Pons (tissue), 1 donor: Measurements from ENCODE around the gene CTCF.

Experiments
- DNase-seq: peaks from one replicate; pipeline ENCODE4 v3.0.0-alpha.2; 2016; ENCODE audit warnings: low spot score

The CTCF gene

DNA sequence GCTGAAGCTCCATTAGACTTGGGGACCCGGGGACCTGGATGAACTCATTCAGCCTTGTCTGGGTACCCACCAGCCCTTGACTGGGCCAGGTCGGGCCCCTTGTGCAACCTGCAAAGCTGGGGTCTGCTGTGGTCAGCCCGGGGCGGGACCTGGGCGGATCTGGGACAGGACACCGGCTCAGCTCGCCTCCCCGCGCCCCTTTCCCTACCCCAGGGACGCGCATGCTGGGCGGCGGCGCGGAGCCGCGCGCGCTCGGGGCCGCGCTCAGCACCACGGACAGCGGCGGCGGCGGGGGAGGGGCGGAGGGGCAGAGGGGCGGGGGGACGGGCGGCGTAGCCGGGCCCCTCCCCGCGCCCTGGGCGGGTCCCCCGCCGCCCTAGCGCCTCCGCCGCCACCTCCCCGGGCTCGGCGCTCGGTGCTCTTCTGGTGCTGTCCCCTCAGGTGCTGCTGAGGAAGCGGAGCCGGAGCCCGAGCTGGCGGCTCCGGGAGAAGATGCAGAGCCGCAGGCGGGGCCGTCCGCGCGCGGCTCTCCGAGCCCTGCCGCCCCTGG lies 90.3 kb downstream of the CTCF start:
- no peak for DNase-seq

DNA sequence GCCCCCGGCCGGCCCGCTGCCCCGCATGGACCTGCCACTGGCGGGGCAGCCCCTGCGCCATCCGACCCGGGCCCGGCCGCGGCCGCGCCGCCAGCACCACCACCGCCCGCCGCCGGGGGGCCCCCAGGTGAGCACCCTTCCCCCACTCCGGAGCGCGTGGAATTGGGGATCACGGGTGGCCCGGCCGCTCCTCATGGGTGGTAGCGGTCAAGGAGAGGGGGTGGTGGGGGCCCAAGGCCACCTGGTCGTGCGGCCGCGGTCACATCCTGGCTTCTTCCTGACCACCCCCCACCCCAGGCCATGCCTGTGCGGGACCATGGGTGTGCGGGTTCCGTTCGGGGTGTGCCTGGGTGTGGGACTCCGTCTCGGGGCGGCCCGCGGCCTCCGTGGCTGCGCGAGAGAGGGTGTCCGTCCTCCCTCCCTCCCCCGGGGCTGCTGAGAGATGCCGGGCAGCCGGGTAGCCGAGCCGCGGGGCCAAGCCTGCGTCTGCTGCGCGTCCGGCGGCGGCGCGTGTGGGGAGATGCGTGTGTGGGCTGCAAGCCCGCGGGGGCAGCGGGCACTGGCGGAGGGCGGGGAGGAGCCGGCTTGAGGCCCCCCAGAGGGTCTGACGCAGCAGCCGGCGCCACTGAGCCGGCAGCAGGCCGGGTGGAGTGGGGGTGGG lies 90.9 kb downstream of the CTCF start:
- DNase-seq: no peak

DNA sequence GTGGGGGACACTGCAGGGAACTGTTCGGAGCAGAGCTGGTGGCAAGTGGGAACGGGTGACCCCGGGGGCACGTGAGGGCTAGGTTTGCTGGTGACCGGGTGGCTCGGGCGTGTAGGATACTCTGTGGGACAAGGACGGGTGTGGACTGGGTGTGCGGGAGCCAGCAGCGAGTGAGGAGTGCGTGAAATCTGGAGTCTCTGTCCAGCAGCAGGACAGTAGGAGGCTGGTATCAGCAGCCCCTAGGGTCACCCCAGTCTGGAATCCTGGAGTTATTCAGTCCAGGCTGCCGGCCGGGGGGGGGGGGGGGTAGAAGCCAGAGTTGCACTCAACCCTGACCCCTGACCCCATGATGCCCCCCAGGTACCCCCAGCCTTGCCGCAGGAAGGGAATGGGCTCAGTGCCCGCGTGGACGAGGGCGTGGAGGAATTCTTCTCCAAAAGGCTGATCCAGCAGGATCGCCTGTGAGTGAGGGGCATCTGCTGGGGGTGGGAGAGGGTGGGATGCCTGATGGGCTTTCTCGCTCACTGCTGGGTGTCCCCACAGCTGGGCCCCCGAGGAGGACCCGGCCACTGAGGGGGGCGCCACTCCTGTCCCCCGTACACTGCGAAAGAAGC lies 91.6 kb downstream of the CTCF start:
- no peak for DNase-seq

DNA sequence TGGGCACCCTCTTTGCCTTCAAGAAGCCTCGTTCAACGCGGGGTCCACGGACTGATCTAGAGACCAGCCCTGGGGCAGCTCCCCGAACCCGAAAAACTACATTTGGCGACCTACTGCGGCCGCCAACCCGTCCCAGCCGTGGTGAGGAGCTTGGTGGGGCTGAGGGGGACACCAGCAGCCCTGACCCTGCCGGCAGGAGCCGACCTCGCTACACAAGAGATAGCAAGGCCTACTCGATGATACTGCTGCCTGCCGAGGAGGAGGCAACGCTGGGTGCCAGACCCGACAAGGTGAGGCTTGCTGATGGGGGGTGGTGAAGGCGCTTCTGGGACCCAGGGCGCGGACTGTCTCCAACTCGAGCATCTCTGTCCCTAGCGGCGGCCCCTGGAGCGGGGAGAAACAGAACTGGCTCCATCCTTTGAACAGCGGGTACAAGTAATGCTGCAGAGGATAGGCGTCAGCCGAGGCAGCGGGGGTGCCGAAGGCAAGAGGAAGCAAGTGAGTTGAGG lies 92.1 kb downstream of the CTCF start:
- DNase-seq: no peak

DNA sequence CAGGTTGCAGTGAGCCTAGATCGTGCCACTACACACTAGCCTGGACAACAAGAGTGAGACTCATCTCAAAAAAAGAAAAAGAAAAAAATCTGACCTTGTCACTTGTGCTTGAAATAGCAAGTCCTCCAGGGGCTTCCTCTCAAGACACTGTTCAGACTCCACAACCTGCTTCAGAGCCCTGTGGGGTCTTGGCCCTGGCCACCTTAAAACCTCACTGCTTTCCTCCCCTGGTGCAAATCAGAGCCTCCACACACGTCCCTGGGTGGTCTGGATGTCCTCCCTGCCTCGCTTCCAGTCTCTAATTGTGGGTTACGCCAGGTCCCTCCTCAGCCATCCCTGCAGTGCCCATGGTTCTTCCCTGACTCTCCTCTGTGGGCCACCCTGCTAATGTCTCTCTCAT lies 93.0 kb downstream of the CTCF start:
- DNase-seq: no peak

DNA sequence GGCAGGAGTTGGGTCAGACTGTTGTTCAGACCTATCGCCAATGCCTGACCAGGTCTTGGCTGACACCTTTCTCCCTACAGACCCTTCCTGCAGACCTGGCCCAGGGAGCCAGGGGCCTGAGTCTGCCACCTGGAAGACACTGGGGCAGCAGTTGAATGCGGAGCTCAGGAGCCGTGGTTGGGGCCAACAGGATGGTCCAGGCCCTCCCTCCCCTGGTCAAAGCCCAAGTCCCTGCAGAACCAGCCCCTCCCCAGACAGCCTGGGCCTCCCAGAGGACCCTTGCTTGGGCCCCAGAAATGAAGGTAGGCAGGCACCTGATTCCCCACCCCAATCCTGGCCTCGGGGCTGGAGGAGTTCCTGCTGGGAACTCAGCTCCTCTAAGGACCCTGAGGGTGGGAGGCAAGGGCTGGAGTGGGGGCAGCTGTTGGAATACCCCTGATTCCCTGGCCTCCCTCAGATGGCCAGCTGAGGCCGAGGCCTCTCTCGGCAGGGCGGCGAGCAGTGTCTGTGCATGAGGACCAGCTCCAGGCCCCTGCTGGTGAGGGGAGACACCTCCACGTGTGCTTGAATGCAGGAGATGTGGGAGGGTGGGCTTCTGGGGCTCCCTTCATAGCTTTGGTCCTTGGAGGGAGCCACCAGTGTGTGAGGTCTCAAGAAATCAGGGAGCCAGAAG lies 94.2 kb downstream of the CTCF start:
- no peak for DNase-seq

DNA sequence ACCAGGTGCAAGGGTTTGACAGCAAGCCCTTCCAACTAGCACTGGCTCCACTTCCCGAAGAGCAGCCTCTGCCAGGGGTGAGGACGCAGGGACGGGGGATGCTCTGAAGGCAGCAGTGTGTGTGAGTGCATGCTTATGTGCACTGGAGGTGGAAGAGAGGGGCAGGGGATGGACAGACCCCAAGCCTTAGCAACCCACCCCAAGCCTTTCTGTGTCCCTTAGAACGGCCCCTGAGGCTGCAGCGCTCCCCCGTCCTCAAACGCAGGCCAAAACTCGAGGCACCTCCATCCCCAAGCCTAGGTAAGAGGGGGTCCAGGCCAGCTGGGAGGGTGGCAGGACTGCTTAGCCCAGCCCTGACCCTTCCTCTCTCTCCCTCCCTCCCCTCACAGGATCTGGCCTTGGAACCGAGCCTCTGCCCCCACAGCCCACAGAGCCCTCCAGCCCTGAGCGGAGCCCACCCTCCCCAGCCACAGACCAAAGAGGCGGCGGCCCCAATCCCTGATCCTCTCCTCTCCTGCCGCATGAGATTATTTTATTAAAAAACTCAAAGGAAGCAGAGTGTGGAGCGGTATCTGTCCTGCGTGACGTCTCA lies 94.8 kb downstream of the CTCF start:
- no peak for DNase-seq

DNA sequence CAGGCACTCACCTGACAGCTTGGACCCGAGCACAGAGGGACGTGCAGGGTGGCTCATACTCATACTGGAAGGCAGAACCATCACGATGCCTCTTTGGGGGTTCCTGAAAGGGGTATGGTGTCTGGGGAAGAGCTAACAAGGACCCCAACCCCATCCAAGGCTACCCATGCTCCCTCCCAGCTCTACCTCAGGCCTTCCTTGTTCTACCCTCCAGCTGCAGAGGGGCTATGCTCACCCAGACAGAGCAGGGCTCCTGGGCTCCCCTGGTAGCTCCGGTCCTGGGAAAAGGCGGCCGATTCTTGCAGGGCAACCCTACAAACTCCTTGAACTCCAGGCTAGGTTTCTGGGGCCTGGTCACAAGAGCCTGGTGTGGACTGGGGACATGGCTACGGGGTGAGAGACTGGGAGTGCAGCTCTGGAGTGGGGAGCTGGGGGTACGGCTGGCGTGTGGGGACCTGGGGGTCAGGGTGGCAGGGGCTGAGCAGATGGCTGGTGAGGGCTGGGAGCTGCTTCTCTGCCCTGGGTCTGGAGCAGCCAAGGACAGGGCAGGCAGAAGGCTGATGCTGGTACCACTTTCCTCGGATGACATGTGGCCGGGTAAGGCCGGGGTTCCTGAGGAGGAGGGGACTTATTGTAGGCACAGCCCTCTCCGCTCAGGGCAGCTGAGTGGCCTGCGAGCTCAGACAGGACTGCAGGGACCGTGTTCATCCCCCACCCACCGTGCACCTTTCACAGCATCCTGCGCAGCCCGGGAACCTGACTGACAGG lies 95.6 kb downstream of the CTCF start:
- DNase-seq: no peak

DNA sequence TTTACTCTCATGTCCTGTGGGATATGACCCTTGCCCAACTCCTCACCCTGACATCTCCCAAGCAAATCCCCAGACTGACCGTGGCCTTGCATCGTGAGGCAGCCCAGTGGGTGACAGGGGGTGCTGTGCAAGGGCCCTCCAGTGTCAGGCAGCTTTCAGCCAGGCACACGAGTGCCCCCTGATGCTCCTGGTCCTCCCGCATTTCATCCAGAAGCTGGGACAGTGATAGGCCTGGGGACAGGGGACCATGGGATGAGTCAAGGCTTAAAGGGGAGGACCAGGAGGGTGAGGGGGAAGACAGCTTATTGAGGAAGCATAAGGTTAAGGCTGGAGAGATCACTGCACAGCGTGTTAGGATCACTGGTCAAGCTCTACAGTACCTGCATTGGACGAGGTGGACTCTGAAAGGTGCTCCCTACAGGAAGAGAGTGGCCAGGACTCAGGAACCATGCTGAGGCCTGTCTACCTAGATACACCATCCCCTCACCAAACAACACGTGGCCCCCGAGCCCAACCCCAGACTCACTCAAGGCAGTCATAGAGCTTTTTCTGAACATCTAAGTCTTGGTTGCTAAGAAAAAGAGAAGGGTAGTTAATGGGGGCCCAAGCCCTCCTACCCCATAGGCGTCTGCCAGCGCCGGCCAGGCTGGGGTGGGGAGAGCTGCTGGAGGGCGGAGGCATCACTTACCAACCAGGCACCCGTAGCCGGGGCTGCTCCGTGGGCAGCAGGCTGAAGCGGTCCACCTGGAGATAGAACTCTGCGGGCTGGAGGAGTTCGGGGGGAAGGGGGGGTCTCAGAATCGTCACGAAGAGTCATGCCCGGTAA lies 96.7 kb downstream of the CTCF start:
- DNase-seq: no peak

DNA sequence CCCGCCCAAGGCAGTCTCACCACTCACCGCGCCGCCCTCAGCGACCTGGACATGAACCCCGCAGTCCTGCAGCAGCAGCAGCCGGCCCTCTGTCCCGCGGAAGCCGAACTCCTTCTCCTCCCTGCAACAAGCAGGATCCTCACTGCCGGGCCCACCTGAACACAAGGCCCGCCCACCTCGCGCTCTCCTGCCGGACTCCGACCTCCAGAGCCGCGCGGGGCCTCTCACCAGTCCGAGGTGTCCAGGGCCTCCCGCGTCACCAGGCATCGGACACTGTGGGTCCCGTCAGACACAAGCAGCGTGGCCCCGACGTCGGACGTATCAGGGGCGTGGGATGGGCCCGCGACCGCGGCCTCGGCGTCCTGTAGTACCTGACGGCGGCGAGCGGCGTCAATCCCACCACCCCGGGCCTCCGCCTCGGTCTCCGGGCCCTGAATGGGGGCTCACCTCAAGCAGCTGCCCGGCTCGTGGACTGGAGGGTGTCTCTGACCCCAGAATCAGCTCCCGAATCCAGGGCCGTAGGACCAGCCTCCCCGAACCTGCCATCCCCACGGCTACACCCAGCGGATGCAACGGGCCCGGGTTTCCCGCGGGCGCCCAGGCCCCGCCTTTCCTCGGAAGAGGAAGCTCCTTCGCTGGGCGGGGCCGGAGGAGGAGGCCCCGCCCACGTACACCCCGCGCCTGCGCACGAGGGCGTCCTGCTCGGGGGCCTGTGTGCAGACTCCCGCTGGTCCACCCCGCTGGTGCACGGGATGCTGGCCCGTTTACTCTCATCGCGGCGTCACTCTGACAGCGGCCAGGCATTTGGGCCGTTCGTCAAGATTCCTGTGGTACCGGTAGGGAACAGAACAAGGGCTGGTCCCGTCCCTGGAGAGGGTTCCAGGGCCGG lies 97.6 kb downstream of the CTCF start, which contains the start of gene ACD:
ACD (minus strand) TSS at position 586 of the 889 bp plus-strand sequence; CDS start at position 546, 40 bp downstream.
- peak; percentile 96 for DNase-seq

DNA sequence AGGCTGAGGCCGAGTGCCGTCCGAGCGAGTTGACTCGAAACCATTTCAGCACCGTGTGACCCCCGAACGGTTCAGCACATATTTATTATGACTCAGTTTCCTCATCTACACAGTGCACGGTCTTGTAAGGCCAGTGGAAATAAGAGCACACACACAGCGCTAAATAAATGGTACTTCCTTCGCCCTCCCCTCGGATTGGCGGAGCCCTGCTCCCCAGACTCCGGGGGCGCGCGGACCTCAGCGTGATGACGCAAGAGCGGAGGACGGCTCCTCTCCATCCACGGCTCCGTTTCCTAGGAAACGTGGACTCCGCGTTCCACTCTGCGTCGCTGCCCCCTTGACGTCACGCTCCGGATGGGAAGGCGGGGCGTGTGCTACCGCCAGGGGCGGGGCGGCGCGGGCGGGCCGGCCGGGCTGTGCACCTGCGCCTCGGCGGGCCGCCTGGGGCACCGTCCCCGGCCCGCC lies 98.3 kb downstream of the CTCF start, which contains the start of gene PARD6A:
PARD6A (plus strand) TSS at position 397 of the 465 bp plus-strand sequence. CDS start 79 bp downstream, outside the sequence.
- DNase-seq: peak; percentile 96

DNA sequence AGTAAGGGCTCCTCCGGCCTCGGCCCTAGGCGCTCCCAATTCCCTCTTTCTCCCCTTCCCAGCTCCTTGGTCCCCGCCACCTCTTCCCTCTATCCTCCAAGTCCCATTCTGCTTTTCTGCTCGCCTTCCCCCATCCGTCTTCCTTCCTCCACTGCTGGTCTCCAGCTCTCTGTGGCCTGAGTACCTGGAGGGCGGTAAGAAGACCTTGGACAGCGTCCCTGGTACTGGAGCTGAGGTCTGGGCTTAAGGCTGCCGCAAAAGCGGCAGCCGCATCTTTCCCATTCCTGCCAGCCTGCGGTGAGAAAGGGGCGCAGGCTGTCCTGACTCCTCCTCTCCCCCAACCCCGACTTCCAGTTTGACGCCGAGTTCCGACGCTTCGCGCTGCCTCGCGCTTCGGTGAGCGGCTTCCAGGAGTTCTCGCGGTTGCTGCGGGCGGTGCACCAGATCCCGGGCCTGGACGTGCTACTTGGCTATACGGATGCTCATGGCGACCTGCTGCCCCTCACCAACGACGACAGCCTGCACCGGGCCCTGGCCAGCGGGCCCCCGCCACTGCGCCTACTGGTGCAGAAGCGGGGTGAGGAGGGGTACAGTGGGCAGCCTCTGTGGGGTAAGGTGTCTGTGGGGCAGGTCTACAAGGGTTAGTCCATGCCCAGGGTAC lies 98.9 kb downstream of the CTCF start:
- peak; percentile 34 for DNase-seq

DNA sequence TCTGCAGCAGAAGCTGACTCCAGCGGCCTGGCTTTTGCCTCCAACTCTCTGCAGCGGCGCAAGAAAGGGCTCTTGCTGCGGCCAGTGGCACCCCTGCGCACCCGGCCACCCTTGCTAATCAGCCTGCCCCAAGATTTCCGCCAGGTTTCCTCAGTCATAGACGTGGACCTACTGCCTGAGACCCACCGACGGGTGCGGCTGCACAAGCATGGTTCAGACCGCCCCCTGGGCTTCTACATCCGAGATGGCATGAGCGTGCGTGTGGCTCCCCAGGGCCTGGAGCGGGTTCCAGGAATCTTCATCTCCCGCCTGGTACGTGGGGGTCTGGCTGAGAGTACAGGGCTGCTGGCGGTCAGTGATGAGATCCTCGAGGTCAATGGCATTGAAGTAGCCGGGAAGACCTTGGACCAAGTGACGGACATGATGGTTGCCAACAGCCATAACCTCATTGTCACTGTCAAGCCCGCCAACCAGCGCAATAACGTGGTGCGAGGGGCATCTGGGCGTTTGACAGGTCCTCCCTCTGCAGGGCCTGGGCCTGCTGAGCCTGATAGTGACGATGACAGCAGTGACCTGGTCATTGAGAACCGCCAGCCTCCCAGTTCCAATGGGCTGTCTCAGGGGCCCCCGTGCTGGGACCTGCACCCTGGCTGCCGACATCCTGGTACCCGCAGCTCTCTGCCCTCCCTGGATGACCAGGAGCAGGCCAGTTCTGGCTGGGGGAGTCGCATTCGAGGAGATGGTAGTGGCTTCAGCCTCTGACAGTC lies 99.7 kb downstream of the CTCF start:
- no peak for DNase-seq

DNA sequence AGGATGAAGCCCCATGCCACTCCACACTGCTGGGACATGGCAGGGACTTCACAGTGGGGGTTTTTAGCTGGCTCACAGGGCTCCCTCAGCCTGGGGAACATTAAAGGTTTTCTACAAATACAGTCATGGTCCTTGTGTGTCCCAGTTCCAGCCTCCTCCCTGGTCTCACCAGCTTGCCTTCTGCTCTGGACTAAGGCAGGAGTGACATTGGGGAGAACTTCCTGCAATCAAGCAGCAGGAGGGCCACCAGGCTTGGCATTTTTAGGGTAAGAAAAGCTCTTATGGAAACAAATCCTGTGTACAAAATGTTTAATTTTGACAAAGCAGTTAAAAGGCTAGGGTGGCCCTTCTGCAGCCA lies 100.3 kb downstream of the CTCF start:
- no peak for DNase-seq

DNA sequence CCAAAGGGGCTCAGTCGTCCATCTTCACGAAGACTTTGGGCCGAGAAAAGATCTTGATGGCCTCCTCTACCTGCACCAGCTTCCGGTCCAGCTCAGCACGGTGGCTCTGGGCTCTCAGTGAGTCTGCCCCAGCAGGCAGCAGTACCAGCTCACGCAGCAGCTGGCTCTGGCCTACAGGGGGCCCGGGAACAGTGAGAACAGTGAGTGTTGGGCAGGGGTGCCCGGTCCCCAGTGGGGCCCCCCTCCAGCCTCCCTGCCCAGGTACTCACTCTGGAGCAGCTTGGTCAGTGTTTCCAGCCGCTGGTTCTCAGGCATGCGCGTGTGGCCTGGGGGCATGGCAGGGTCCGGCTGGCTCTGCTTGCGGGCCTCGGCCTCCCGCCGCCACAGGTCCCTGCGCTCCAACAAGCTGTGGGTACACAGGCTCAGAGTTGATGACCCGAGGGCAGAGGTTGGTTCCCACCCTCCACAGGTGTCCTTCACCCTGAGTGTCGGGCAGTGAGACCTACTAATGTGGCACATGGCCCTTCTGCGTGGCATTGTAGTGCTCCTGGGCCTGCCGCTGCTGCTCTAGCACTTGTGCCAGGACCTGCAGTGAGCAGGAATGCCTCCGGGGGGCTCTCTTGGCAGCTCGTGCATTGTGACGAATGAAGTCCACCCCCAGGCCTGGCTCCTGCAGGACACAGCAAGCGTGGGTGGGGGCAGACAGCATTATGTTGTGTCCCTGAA lies 101.0 kb downstream of the CTCF start:
- no peak for DNase-seq

DNA sequence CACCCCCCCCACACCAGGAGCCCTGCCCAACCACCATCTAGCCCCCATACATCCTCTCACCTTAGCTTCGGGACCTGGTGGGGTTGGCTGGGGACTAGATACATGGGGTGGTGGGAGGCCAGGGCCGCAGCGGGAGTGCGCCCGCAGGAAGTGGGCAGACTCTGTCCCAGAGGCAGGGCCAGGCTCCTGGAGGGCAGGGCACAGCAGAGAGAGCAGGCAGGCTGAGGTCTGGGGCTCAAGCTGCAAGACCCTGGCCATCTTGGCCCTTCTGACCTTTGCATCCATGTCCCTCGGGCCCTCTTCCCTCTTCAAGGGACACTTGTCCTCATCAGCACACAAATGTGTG lies 101.5 kb downstream of the CTCF start:
- no peak for DNase-seq

DNA sequence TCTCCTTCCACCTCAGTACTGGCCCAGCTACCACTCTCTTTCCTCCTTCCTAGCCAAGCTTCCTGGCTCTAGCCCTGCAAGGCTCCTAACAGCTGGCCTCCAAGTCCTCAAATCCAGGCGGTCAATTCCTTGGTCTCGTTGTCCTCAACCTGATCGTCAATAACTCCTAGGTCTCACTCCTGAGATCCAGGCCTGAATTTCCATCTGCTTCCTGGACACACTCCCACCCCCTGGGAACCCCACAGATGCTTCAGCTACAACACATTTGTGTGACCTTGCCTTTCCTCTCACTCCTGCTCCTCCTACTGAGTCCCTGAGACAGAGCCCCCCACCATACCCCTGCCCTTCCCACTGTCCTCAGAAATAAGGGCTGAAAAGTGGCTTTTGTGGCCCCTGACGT lies 101.9 kb downstream of the CTCF start:
- no peak for DNase-seq

DNA sequence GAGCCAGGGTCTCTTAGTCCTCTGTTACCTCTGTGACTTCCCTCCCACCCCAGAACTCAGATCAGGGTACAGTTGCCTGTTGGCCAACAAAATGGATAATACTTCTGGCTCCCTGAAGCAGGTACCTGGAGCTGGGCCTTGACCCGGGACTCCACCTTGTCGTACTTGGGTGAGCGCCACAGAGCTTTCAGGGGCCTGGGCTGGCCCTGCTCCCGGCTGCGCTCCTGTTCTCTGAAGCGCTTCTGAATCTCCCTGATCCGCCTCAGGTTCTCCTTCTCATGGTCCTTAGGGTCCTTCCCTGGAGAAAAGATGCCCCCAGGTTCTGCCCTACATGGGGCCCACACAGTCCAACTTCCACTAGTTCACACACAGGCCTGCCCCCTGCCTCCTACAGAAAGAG lies 102.5 kb downstream of the CTCF start:
- DNase-seq: no peak
